Neural crest cell (in vitro differentiated cells): Measurements from ENCODE around the gene XIST. TPM values are rescaled to one million over a fixed set of nuclear protein-coding genes. Genes with fewer than 3 reads are reported as not detected.

Experiments used
- DNase-seq: peaks from one replicate; pipeline ENCODE4 v3.0.0; 2021; ENCODE audit warnings: low read depth, mixed read lengths, low spot score
- H3K27ac Mint-ChIP-seq: one replicate; pipeline ENCODE4 v1.8.0; 2021; ENCODE audit warnings: mild to moderate bottlenecking, mixed read lengths; ENCODE audit not compliant: unreplicated experiment
- H3K27me3 Mint-ChIP-seq: 2 replicates; pipeline ENCODE4 v1.8.0; 2021; ENCODE audit warnings: low read depth, mild to moderate bottlenecking, mixed read lengths
- H3K36me3 Mint-ChIP-seq: 2 replicates; pipeline ENCODE4 v1.8.0; 2021; ENCODE audit warnings: low read depth, mild to moderate bottlenecking, mixed read lengths
- H3K4me1 Mint-ChIP-seq: 2 replicates; pipeline ENCODE4 v1.8.0; 2021; ENCODE audit warnings: mixed read lengths
- H3K4me3 Mint-ChIP-seq: one replicate; pipeline ENCODE4 v1.8.0; 2021; ENCODE audit warnings: mild to moderate bottlenecking, mixed read lengths
- H3K9me3 Mint-ChIP-seq: 2 replicates; pipeline ENCODE4 v1.8.0; 2021; ENCODE audit warnings: mixed read lengths
- total RNA-seq: library from RNA; stranded (reverse); gene quantifications from 2 replicates; pipeline ENCODE4 v1.2.1, GENCODE V29; 2021
- TF ChIP-seq, protein P1 (sequence below): fragments of 200-600 bp; sonication (generic); conservative IDR thresholded peaks from 2 replicates; pipeline ENCODE4 v1.5.0; 2021; ENCODE audit warnings: antibody characterized with exemption, mild to moderate bottlenecking

XIST gene
- total RNA-seq, 1 donor from 2014 or later = not detected

- Mint-ChIP-seq H3K36me3 (no peaks in the 10 kb centered on the region), H3K9me3 (no peaks in the 10 kb centered on the region), H3K4me3 (no peak overlapping the region), H3K27ac (no peak overlapping the region), H3K4me1 (no peaks in the 10 kb centered on the region), H3K27me3 (no peaks in the 10 kb centered on the region)
- DNase-seq = no peak
- TF ChIP-seq, protein P1, sequence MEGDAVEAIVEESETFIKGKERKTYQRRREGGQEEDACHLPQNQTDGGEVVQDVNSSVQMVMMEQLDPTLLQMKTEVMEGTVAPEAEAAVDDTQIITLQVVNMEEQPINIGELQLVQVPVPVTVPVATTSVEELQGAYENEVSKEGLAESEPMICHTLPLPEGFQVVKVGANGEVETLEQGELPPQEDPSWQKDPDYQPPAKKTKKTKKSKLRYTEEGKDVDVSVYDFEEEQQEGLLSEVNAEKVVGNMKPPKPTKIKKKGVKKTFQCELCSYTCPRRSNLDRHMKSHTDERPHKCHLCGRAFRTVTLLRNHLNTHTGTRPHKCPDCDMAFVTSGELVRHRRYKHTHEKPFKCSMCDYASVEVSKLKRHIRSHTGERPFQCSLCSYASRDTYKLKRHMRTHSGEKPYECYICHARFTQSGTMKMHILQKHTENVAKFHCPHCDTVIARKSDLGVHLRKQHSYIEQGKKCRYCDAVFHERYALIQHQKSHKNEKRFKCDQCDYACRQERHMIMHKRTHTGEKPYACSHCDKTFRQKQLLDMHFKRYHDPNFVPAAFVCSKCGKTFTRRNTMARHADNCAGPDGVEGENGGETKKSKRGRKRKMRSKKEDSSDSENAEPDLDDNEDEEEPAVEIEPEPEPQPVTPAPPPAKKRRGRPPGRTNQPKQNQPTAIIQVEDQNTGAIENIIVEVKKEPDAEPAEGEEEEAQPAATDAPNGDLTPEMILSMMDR = no peak
These were observed 14.6 kb upstream of the XIST start for GRCh38 chrX:73867144-73867543.

DNA sequence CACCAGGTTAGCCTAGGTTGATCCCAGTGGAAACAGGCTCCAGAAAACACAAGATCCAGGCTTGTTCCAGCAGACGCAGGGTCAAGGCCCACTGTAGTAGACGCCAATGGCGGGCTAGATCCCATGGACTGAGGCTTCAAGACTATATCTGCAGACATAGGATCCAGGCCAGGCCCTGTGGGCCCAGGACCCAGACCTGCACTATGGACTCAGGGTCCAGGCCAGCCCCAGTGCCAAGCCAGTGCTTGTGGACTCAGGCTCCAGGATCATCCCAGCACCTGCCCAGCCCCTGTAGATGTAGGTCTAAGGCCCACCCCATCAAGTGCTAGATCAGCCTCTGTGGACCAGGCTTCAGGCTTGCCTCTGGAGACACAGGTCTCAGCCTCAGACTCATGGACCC, 11.3 kb upstream of the XIST start:
- Mint-ChIP-seq H3K27ac (no peak overlapping the region), H3K4me3 (no peak overlapping the region), H3K27me3 (no peaks in the 10 kb centered on the region), H3K36me3 (no peaks in the 10 kb centered on the region), H3K4me1 (no peaks in the 10 kb centered on the region), H3K9me3 (peaks cover 3% of the 10 kb centered on the region)
- TF ChIP-seq, protein P1 = no peak
- DNase-seq = no peak

DNA sequence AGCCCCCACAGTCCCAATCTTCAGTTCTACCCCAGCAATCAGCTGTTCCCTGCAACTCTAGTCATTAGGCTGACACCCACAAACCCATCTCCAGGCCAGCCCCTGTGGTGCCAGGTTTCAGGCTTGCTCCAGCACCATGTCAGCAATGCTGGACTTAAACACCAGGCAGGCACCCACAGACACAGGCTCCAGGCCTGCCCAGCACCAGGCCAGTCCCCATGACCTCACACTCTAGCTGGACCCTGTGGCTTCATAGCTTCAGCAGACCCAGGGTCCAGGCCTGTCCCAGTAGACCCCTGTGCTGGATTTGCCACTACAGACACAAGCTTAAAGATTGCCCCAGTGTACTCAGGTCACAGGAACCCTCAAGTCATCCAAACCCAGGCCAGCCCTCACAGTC, 10.8 kb upstream of the XIST start:
- H3K27me3 Mint-ChIP-seq = no peaks in the 10 kb centered on the region
- H3K4me1 Mint-ChIP-seq = no peaks in the 10 kb centered on the region
- DNase-seq = no peak
- no peaks in the 10 kb centered on the region for H3K36me3 Mint-ChIP-seq
- H3K9me3 Mint-ChIP-seq = peaks cover 3% of the 10 kb centered on the region
- no peak overlapping the region for H3K4me3 Mint-ChIP-seq
- H3K27ac Mint-ChIP-seq = no peak overlapping the region
- TF ChIP-seq, protein P1 = no peak

DNA sequence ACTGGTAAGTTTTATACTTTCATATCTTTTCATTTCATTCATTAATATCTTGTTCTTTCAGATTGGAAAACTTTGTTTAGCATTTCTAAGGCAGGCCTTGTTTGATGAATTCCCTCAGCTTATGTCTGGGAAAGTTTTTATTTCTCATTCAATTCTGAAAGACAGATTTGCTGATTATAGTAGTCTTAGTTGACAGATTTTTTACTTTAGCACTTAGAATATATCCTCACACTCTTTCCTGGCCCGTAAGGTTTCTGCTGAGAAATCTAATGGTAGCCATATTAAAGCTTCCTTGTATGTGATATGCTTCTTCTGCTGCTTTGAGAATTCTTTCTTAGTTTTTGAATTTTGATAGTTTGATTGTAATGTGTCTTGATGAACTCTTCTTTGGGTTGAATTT, 7.1 kb upstream of the XIST start:
- Mint-ChIP-seq H3K36me3 (no peaks in the 10 kb centered on the region), H3K4me1 (peaks cover 10% of the 10 kb centered on the region), H3K27ac (no peak overlapping the region), H3K4me3 (no peak overlapping the region), H3K9me3 (peaks cover 3% of the 10 kb centered on the region), H3K27me3 (no peaks in the 10 kb centered on the region)
- DNase-seq = no peak
- TF ChIP-seq, protein P1 = no peak

DNA sequence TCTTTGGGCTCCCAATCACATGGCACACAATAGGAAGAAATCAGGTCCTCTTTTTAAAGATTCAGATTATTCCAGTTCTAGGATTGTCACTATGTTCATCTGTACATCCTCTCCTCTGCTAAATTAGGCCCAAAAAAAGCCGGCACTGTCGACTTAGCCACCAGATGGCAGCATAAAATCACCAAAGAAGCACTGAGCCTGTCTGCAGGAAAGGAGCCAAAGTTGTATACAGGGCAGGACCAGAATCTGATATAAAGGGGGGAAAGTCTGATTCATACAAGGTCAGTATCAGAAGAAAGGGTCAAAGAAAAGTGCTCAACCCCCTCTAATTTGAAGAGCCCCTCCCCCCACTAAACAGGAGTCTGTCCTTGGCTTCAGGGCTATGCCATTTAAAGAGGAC, 3.0 kb upstream of the XIST start:
- no peak overlapping the region for H3K27ac Mint-ChIP-seq
- TF ChIP-seq, protein P1 = peak; percentile 90
- peak; percentile 73 for DNase-seq
- peaks cover 10% of the 10 kb centered on the region for H3K4me1 Mint-ChIP-seq
- H3K9me3 Mint-ChIP-seq = peaks cover 9% of the 10 kb centered on the region
- H3K36me3 Mint-ChIP-seq = peaks cover 5% of the 10 kb centered on the region
- H3K4me3 Mint-ChIP-seq = no peak overlapping the region
- H3K27me3 Mint-ChIP-seq = no peaks in the 10 kb centered on the region

DNA sequence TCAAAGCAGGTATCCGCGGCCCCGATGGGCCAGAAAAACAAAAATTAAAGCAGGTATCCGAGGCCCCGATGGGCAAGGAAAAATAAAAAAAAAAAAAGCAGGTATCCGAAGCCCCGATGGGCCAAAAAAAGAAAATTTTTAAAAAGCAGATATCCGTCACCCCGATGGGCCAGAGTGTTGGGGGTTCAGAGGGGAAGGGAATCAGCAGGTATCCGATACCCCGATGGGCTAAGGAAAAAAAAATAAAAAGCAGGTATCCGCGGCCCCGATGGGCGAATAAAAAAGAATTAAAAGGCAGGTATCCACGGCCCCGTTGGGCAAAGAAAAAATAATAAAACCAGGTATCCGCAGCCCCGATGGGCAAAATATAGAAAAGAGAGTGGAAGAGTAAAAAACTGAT, 492 bp downstream of the XIST start:
- H3K4me3 Mint-ChIP-seq = no peak overlapping the region
- peaks cover 6% of the 10 kb centered on the region for H3K9me3 Mint-ChIP-seq
- no peak overlapping the region for H3K27ac Mint-ChIP-seq
- H3K27me3 Mint-ChIP-seq = no peaks in the 10 kb centered on the region
- no peak for DNase-seq
- peaks cover 32% of the 10 kb centered on the region for H3K4me1 Mint-ChIP-seq
- TF ChIP-seq, protein P1 = no peak
- H3K36me3 Mint-ChIP-seq = peaks cover 5% of the 10 kb centered on the region
